ENCODE results near the gene MYL3.

The MYL3 gene

DNA sequence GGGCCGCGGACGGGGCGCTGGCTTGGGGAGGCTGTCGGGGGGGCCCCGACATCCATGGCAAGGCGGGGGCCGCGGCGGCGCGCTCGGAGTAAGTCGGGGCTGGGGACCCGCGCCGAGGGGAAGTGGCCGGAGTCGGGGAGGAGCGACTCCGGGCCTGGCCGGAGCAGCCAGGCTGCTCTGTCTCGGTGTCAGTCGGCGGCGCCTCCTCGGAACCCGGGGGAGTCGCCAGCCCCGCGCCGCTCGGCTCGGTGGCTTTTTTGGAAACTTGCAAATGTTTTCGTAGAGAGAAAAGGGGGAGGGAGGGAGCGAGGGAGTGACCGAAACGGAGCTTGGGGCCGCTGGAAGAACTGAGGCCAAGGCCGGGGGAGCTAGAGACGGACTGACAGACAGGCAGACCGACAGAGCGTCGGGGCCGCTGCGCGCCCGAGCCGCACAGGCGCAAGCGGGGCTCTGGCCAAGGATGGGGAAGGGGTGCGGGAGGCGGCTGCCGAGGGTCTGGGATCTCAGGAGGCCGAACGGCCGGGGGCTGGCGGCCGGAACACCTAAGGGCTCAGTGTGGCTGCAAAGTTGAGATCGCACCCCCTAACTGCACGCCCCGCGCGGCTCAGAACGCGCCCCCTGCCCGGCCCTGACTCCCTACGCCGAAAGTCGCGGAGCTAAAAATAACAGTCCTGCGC is 19.3 kb upstream of the MYL3 start:
- no peak for DNase-seq

DNA sequence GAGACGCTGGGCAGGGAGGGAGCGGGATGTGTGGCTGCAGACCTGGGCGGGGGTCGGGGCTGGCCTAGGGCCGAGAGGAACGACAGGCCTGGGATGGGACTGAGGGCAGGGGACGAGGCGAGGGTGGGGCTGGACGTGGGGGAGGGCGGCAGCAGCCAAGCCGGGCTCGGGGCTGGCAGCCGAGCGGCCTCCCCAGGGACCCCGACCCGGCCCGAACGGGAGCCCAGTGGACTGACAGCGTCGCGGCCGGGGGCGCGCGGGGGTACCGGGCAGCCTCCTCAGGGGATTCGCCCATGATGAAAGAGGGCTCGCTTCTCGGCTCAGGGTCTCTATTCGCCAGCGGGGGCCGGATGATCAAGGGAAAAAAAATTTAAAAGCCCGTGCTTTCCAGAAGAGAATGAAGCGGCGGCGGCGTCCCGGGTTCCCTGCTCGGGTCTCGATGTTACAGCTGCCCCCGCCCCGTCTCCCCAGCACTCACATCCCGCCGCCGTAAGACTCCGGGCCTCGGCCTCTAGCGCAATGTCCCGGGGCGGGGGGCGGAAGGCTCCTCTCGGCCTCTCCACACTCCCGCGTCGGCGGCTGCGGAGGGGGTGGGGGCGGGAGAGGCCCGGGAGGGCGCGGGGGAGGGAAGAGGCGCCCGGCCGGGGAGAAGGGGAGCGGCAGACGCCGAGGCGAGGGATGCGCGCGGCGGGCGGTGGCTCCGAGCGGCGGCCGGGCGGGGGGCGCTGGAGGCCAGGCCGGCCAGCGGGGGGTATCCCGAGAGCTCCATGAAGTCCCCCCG is 18.5 kb upstream of the MYL3 start:
- DNase-seq: no peak

DNA sequence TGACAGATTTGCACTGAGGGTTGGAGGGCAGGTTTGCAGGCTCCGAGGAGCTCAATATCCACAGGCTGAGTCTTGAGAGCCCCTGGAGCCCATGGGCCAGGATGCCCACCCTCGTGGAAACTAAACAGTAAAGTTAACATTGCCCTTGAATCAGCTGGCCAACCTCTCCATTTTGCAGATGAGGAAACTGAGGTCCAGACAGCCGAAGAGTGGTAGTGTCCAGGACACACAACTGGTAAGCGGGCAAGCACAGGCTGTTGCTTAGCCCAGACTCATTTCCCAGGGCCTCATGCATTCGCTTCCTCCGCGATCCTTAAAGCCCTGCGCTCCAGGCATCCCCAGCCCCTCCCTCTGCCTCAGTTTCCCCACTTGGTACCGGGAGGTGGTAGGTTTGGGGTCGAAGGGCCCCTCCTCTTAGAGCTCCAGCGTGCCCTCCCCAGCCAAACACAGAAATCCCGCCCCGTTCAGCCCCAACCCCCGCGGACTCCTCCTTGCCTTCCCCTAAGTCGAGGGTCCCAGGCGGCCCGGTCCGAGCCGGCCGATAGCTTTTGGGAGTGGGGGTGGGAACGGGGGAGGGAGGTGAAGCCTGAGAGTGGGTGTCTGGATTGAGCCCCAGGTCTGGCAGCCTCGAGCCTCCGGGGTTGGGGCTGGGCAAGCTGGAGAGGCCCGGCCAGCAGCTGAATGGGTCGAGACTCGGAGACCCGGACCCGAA is 17.8 kb upstream of the MYL3 start:
- no peak for DNase-seq

DNA sequence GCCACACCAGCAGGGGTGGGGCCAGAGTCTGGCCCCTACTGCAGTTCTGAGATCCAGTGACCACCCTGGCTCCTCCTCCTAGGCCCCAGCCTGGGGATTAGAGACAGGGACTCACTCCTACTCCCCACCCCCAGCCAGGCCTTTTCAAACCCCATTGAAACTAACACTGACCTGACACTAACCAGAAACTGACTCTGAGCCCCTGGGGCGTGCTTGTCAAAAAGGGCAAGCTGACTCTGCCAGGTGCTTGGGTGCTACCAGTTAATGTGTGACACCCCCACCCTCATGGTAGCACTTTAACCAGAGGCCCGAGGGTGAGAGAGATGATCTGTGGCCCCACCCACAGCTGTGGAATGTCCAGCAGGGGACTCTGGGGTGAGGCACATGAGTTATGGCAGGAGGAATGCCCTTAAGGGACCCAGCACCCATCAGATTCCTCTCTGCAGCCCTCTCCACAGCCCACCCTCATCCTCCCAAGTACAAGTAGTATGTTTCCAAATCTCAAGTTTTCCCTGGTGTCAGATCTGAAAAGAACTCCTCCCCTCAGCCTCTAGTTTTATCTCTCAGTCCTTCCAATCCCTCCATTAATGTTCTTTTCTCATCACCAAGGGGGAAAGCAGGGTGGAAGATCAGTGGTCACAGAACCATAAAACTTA is 15.7 kb upstream of the MYL3 start:
- DNase-seq: no peak

DNA sequence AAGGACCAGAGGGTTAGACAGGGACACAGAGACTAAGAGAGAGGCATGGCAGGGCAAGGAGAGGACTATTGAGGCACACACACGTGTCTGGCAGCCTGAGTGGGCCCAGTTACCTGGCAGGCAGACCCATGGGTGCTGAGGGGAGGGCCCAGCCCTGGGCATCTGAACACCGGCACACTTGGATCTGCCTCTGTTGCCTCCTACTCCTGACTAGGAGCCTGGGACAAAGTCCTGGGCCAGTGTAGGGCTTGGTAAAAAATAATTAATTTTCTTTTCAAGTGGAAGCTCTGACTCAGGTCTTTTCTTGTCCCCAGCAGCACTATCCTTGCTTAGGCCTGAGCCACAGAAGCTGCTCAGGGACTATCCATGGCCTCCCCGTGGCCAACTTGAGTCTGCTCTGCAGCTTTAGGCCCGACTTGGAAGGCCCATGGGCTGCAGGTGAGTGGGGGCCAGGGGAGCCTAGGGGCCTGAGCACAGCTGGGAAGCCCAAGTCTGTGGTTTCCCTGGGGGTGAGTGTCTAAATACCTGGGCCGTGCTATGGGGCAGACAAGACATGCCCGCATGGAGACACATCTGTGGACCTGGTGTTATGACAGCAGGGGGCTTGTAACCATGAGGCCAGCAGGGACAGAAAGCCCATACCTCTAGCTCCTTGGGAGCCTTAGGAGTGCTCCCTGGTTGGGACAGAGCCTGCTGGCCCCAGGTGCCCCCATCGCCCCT is 14.3 kb upstream of the MYL3 start, which contains the start of gene PTH1R:
Gene PTH1R (plus strand): TSS at position 316 of the 720 bp plus-strand sequence. CDS start 5,839 bp downstream, outside the sequence.
- no peak for DNase-seq

DNA sequence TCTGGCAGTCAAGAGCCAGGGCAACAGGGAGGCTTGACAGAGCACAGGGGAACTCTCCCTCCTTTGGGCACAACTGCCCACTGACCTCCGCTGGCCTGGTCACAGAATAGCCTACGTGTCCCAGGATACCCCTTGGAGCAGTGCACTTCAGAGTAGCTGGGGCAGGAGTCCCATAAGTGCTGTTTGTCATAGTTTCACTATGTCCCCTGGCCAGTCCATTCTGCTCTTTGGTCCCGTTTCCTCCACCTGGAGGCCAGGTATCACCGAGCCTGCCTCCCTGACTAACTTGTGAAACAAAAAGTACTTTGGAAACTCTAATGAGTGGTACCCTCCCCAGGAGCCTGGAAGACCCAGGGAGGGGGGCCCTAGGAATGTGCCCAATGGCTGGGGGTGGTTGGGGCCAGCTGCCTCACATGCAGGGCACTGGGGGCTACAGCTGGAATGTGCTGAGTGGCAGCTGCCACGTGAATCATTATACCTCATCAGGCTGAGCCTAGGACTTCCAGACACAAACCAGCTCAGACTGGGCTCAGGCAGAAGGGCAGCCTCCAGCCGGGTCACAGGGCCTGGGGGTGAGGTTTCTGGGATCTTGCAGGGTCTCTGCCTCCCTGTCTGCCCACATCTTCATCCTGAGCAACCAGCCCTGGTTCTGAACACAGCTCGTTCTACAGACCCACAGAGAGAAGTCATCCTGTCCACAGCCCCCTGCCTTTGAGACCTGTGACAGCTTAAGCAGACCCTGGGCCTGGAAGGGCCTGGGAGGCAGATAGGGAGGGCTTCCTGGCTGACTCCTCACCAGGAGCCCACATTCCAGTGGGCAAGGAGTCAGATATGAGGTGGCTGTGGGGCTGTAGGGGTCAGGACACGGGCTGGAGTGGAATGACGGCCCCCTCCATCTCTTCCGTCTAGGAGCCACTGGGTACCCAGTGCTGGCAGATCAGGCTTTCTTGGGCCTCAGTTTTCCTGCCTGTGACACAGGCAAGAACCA is 13.4 kb upstream of the MYL3 start:
- no peak for DNase-seq

DNA sequence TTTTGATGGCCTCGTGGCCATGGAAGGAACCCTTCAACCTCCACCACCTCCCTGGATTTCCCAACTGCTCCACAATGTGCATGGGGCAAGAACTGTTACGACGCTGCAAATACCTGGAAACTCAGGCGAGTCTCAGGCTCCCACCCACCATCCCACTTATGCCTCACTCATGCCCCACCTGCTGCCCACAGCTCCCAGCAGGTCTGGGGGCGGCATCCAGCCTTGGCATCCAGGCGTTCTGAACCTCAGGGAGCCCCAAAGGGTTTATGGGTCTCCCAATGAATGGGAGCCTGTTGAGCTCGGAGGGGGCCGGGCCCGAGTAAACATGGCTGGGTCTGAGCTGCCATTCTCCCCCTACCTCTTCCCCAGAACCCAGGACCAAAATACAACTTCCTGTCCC is 12.3 kb upstream of the MYL3 start:
- no peak for DNase-seq

DNA sequence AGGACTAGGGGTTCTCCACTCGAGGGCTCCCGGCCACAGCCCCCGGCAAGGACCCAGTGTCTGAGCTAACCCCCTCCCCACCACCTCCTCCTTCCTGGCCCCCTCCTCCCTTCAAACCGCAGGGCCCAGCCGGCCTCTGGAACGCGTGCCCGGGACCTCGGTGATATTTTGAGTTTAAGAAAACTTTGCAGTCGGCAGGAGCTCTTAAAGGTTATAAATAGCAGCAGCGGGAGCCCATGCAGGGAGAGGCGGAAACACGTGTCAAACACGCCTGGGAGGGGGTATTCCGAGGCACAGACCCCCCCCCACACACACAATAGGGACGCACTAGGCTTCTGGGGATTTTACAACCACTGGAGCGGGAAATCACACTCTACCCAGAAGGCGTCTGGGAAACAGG is 11.2 kb upstream of the MYL3 start:
- DNase-seq: no peak

DNA sequence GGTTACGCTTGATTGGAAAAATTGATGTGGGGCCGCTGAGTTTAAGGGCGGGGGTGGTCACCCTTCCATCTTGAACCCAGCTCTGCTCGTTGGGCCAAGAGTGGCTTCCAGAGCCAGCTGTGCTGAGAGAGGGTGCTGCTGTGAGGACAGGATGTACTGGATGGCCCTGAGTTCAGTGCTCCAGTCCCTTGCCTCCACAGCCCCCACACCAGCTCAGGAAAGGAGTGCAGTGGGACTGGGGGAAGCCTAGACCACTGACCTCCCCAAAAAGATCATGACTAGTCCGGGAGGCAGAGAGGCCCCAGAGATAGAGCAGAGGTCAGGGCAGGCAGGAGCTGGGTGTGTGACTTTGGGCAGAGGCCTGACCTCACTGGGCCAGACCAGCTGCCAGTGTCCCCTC is 10.3 kb upstream of the MYL3 start:
- DNase-seq: no peak

DNA sequence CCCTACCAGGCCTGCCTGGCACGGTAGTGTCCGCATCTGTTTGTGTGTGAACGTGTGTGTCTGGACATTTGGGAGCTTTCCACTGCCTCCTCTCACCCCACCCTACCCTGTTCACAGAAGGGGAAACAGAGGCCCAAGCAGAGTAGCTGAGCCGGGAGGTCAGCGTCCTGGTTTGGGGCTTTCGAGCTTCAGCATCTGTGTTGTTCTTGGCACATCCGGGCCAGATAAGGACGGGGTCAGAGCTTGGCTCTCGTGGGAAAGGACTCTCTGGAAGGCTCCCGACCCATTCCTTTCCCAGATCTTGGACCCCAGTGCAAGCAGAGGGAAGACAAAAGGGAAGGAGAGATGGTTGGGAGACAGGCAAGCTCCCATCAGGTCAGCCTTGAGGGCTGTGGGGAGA is 8.0 kb upstream of the MYL3 start:
- no peak for DNase-seq

DNA sequence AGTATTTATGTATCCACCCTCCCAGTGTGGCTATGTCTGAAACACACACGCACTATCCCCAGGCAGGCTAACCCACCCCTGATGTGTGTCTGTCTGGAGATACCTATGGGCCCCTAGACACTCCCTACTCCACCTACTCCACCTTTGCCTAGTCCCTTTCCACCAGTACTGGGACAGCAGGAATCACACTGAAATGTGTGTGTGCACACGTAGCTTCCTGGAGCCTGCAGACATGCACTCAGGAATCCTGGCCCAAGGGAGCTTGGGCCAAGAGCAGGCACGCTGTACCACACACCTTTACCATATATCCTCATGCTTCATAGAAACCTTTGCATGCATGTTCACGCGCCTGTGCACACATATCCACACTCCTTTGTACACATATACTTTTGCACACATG is 7.4 kb upstream of the MYL3 start:
- DNase-seq: no peak

DNA sequence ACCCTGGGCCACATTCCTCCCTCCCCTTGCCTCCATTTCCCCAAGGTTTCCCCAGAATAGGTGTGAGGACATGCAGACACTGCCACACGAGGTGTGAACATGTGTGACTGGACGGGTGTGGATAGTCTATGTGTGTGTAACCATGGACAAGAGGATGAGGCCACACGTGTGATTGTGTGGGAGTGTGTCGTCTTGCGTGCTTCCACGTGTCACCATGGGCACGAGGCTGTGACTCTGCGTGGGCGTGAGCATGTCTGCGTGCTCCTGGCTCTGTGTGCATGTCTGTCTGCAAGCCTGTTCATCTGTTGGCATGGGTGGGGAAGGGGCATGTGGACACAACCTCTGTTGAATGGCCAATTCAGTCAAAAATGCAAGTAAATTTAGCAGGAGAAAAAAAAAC is 6.2 kb upstream of the MYL3 start:
- no peak for DNase-seq

DNA sequence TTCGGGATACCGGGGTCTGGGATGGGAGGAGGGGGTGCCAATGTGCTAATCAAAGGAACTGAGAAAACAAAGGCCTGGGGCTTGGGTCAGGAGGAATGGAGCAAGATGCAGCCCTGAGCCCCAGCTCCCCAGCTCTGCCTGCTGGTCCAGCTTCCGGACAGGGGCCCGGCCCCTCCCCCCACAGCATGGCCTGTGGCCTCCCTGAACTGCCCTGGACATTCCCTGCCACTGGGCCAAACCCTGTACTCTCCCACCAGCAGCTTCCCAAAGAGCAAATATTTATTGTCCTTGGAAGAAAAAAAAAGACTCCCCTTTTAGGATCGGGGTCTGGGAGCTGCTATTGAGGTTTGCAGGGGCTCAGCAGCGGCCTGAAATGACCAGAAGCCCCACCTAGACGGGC is 5.7 kb upstream of the MYL3 start:
- no peak for DNase-seq

DNA sequence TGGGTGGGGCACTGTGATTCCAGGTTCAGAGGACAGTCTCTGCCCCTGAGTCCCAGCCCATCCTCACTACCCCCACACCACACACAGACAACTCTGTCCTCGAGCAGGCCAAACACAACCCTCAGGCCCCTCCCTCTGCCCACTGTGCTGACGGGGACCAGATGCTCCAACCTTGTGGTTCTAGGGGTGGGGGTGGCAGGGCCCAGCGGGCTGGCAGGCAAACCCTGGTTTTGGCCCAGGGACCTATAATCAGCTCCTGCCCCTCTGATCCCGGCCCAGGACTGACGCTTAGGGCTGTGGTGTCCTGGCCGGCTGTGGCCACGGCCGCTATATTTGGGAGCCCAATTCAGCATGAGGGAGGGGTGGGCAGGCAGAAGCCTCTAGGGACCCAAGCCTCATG is 5.0 kb upstream of the MYL3 start:
- DNase-seq: no peak

DNA sequence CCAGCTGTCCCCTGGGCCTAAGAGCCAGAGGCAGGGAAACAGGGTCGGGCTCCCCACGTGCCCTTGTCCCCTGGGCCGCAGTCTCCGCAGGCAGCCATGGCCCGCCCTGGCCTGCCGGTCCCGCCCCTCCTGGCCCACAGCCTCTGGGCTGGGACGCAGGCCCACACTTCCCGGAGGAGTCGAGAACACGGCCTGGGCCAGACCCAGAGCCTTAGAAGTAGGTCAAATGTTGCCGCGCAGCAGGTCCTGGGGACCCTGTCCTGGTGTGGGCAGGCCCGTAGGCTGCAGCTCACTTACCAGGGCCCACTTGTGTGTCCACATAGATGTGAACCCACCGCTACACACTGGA is 4.3 kb upstream of the MYL3 start:
- DNase-seq: no peak

DNA sequence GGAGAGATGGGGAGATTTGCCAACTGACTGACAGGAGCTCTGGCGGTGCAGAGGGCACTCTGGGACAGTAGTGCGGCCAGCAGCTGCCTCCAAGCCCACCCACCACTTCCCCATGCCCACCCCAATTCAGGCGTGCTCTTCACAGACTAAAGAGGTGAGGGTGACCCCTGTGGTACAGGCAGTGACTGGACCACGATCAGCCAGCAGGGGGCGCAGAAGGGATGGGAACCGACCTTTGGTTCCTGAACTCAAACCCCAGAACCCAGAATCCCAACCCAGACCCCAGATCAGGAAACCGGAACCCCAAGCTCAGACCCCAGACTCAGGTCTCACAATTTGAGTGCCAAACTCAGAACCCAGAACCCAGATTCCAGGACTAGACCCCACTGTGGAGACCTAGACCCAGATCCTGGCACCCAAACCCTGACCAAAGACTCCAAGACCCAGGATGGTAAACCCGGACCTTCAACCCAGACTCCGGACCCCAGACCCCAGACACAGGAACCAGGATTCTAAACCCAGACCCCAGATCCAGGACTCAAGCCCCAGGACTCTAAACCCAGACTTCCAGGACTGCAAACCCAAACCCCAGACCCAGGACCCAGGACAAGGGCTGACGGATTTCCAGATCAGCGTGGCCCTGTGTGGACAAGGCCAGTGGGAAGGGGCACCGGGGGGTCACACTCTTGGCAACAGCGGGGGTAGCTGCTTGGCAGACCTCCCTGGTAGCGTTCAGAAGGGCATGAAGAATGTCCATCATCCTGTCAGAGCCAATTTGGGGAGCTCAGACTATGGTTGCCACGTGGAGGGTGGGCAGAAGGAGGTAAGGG is 3.7 kb upstream of the MYL3 start:
- peak; percentile 86 for DNase-seq

DNA sequence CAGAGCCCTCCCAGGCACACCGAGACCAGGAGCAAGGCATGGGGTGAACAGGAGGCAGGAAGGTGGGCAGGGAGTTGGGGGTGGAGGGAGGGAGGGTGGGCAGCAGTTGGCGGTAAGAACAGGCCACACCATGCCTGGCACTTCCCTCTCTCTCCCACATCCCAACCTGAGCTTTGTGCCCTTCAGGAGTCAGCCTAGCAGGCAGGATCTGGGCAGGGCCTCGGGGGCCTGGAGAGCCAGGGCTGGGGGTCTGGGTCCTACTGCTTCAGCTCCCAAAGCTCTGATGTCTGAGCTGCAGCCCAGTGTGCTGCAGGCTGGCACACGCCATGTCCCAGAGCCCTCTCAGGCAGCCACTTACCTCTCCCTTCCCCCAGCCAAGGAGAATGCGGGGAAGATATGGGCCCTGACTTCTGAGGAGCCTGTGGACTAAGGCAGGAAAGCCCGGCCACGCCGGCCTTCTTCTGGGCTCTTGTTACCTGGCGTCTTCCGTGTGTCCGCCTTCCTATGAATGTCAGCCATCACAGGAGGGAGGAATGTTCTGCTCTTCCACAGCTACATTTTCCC is 2.9 kb upstream of the MYL3 start:
- DNase-seq: no peak

DNA sequence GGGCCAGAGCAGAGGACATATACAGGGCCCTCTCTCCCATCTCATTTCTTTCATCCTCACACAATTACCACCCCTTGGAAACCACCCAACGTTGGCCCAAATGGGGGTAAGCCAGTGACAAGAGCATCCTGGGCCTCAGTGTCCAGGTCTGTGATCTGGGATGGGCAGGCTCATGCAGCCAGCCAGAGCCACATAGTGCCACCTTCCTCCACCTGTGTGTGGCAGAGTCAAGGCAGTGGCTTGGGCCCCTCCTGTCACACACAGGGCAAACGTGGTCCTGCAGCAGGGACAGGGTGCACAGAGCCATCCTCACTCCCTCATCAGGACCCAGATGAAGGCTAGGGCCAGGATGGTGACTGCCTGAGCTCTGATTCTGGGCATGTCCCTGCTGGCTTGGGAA is 2.3 kb upstream of the MYL3 start:
- no peak for DNase-seq

DNA sequence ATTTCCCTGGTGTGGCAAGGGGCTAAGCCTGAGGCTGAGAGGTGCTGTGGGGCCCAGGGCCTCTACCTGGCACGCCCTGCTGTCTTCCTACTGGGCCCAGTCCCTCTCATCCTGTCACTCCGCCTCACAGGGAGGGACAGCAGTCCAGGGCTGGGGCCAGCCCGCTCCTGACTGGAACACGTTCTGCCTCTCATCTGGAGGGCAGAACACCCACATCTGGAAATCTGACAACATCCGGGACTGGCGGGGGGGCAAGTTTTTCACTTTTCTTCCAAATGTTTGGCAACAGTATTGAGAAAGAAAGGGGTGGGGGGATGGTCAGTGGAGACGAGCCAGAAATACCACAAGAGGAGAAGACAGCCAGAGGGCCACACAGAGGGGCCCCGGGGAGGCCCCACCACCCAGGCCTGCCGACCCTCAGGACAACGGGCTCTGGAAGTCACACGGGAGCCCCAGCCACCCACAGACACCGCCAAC is 1.8 kb upstream of the MYL3 start:
- no peak for DNase-seq

Data from activated gamma-delta T cell treated with Interleukin-2 at 50 U/mL for 16 hours (primary cell).